Kidney epithelial cell (primary cell): ENCODE results near the gene KRTAP4-12. TPM values are rescaled to one million over a fixed set of nuclear protein-coding genes. Genes with fewer than 3 reads are reported as not detected.
"Not testable (repeated sequence)": the region's sequence is repeated elsewhere in the genome, so short reads cannot be mapped to it uniquely, and the experiment has no call there.

Source experiments
- DNase-seq: peaks from one replicate; pipeline ENCODE4 v3.0.0-alpha.2; 2010; ENCODE audit warnings: low read depth
- H3K27me3 ChIP-seq: 2 replicates; pipeline ENCODE4 v1.6.0; 2011; ENCODE audit warnings: low read length; ENCODE audit not compliant: control insufficient read depth, insufficient read depth
- H3K36me3 ChIP-seq: 2 replicates; pipeline ENCODE4 v1.5.1; 2011; ENCODE audit warnings: low read length; ENCODE audit not compliant: control insufficient read depth, insufficient read depth
- H3K4me3 ChIP-seq: 2 replicates; pipeline ENCODE4 v1.5.1; 2011; ENCODE audit warnings: low read depth, mild to moderate bottlenecking, control low read depth, low read length
- total RNA-seq: library from RNA; depleted of rRNA; stranded (reverse); fragments of >200 nt; gene quantifications from 2 replicates; pipeline ENCODE4 v1.2.3, GENCODE V29; 2015
- TF ChIP-seq, protein P1 (sequence below): IDR thresholded peaks from 2 replicates; pipeline ENCODE4 v1.5.1; 2011; ENCODE audit warnings: mild to moderate bottlenecking, moderate library complexity, low read length, control low read depth, inconsistent platforms; ENCODE audit not compliant: insufficient read depth, poor library complexity, severe bottlenecking

Gene KRTAP4-12
- total RNA-seq, 1 donor from 2014 or later: not detected

DNA sequence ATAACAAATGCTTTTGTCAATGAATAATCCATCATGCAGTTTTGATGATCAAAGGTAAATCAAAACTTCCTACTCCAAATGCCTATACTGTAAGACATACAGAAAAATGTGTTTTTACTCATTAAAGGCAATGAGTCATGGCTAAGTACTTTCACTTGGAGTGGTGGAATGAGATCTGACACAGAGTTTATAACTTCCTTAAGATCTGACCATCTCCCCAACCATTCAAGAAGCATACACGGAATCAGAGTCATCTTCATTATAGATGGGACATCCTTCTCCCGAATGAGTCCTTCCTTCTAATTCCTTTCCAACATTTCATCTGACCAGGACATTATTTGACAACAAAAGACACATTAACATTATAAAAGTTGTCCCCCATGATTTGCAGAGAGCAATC, 40.6 kb downstream of the KRTAP4-12 start:
- DNase-seq, H3K27me3 ChIP-seq, H3K36me3 ChIP-seq, H3K4me3 ChIP-seq: not testable (repeated sequence)

DNA sequence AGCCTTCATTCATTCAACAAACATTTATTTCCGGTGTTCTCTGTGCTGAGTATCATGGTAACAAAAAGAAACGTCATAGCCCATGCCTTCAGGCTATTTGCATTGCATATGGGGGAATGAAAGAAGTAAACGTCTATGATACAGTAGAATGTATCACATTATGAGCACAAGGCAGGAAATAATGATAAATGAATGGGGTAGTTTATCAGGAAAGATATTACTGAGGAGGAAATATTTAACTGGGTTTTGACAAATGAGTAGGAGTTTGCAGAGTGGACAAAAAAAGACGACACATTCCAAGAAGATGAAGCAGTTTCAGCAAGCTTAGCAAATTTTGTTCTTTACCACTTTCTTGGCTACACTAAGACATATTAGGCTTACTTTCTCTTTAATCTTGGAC, 41.4 kb downstream of the KRTAP4-12 start:
- H3K36me3 ChIP-seq: no peaks in the 10 kb centered on the region
- no peak overlapping the region for H3K4me3 ChIP-seq
- TF ChIP-seq, protein P1, sequence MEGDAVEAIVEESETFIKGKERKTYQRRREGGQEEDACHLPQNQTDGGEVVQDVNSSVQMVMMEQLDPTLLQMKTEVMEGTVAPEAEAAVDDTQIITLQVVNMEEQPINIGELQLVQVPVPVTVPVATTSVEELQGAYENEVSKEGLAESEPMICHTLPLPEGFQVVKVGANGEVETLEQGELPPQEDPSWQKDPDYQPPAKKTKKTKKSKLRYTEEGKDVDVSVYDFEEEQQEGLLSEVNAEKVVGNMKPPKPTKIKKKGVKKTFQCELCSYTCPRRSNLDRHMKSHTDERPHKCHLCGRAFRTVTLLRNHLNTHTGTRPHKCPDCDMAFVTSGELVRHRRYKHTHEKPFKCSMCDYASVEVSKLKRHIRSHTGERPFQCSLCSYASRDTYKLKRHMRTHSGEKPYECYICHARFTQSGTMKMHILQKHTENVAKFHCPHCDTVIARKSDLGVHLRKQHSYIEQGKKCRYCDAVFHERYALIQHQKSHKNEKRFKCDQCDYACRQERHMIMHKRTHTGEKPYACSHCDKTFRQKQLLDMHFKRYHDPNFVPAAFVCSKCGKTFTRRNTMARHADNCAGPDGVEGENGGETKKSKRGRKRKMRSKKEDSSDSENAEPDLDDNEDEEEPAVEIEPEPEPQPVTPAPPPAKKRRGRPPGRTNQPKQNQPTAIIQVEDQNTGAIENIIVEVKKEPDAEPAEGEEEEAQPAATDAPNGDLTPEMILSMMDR: no peak
- no peak for DNase-seq
- no peaks in the 10 kb centered on the region for H3K27me3 ChIP-seq

DNA sequence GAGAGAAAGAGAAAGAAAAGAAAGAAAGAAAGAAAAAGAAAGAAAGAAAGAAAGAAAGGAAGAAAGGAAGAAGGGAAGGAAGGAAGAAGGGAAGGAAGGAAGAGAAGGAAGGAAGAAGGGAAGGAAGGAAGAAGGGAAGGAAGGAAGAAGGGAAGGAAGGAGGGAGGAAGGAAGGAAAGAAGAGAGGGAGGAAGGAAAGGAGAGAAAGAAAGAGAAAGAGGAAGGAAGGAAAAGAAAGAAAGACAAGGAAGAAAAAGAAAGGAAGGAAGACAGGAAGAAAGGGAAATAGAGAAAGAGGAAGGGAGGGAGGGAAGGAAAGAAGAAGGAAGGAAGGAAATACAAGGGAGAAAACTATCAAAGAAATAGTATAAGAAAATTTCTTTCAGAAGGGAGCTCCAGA, 47.2 kb downstream of the KRTAP4-12 start:
- TF ChIP-seq, protein P1: no peak
- H3K4me3 ChIP-seq: no peak overlapping the region

DNA sequence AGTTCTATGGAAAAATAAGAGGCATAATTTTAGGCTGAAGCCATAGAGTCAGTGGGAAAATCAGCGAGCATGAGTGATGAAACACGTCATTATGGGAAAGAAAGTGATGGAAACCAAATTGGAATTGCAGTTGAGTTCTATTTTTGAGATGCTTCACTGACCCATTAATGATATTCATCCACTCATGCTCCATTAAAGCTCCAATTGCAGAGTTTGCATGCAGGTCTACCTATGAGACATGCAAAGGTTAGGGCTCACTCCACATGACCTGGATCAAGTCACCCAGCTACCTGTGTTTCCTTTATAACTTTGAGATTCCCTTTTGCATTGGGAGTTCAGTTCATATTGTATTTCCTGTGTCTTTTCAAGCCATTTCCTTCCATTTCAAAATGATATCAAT, 50.3 kb downstream of the KRTAP4-12 start:
- no peak for DNase-seq
- Histone ChIP-seq H3K27me3 (no peaks in the 10 kb centered on the region), H3K36me3 (no peaks in the 10 kb centered on the region), H3K4me3 (no peak overlapping the region)
- TF ChIP-seq, protein P1: no peak

More for the DNA sequence above, 47.2 kb downstream of the KRTAP4-12 start:
- no peak for DNase-seq
- Histone ChIP-seq H3K27me3 (no peaks in the 10 kb centered on the region), H3K36me3 (no peaks in the 10 kb centered on the region)

Other genes starting within 250 kb of the KRTAP4-12 start
- gene KRT20, start 238.9 kb downstream of the KRTAP4-12 start, total RNA-seq: not detected in 2 replicates
- 24.2 and 25.9 TPM in 2 replicates for gene KRT23, start 186.5 kb downstream of the KRTAP4-12 start, total RNA-seq
- not detected in 2 replicates for gene KRT39, start 157.2 kb downstream of the KRTAP4-12 start, total RNA-seq
- not detected in 2 replicates for gene KRT40, start 139.9 kb downstream of the KRTAP4-12 start, total RNA-seq
- not detected in 2 replicates for gene KRTAP3-3, start 130.0 kb downstream of the KRTAP4-12 start, total RNA-seq
- not detected in 2 replicates for gene KRTAP3-2, start 124.3 kb downstream of the KRTAP4-12 start, total RNA-seq
- not detected in 2 replicates for gene KRTAP3-1, start 115.1 kb downstream of the KRTAP4-12 start, total RNA-seq
- not detected in 2 replicates for gene KRTAP1-5, start 97.0 kb downstream of the KRTAP4-12 start, total RNA-seq
- not detected in 2 replicates for gene KRTAP1-4, start 94.0 kb downstream of the KRTAP4-12 start, total RNA-seq
- not detected in 2 replicates for gene KRTAP1-3, start 89.3 kb downstream of the KRTAP4-12 start, total RNA-seq
- not detected in 2 replicates for gene KRTAP1-1, start 82.7 kb downstream of the KRTAP4-12 start, total RNA-seq
- not detected in 2 replicates for gene KRTAP2-1, start 76.9 kb downstream of the KRTAP4-12 start, total RNA-seq
- not detected in 2 replicates for gene KRTAP2-2, start 69.0 kb downstream of the KRTAP4-12 start, total RNA-seq
- 4.3 and 5.2 TPM in 2 replicates for gene KRTAP2-3, start 64.1 kb downstream of the KRTAP4-12 start, total RNA-seq
- gene KRTAP2-4, start 58.3 kb downstream of the KRTAP4-12 start, total RNA-seq: not detected in 2 replicates
- gene KRTAP4-7, start 40.0 kb downstream of the KRTAP4-12 start, total RNA-seq: not detected in 2 replicates
- not detected in 2 replicates for gene KRTAP4-8, start 26.0 kb downstream of the KRTAP4-12 start, total RNA-seq
- gene KRTAP4-16, start 22.0 kb downstream of the KRTAP4-12 start, total RNA-seq: not detected in 2 replicates
- not detected in 2 replicates for gene KRTAP4-9, start 18.8 kb downstream of the KRTAP4-12 start, total RNA-seq
- not detected in 2 replicates for gene KRTAP4-11, start 5.8 kb downstream of the KRTAP4-12 start, total RNA-seq
- gene KRTAP4-6, start 16.4 kb upstream of the KRTAP4-12 start, total RNA-seq: not detected in 2 replicates
- not detected in 2 replicates for gene KRTAP4-5, start 25.6 kb upstream of the KRTAP4-12 start, total RNA-seq
- not detected in 2 replicates for gene KRTAP4-4, start 36.6 kb upstream of the KRTAP4-12 start, total RNA-seq
- gene KRTAP4-3, start 44.0 kb upstream of the KRTAP4-12 start, total RNA-seq: not detected in 2 replicates
- not detected in 2 replicates for gene KRTAP4-2, start 54.0 kb upstream of the KRTAP4-12 start, total RNA-seq
- not detected in 2 replicates for gene KRTAP4-1, start 60.7 kb upstream of the KRTAP4-12 start, total RNA-seq
- not detected in 2 replicates for gene KRTAP9-1, start 65.7 kb upstream of the KRTAP4-12 start, total RNA-seq
- gene KRTAP9-2, start 102.5 kb upstream of the KRTAP4-12 start, total RNA-seq: not detected in 2 replicates
- not detected in 2 replicates for gene KRTAP9-3, start 108.3 kb upstream of the KRTAP4-12 start, total RNA-seq
- gene KRTAP9-8, start 113.8 kb upstream of the KRTAP4-12 start, total RNA-seq: not detected in 2 replicates
- not detected in 2 replicates for gene KRTAP9-4, start 125.5 kb upstream of the KRTAP4-12 start, total RNA-seq
- gene KRTAP9-9, start 131.2 kb upstream of the KRTAP4-12 start, total RNA-seq: not detected in 2 replicates
- not detected in 2 replicates for gene KRTAP9-6, start 141.2 kb upstream of the KRTAP4-12 start, total RNA-seq
- not detected in 2 replicates for gene KRTAP9-7, start 151.5 kb upstream of the KRTAP4-12 start, total RNA-seq
- gene KRTAP29-1, start 178.7 kb upstream of the KRTAP4-12 start, total RNA-seq: not detected in 2 replicates
- gene KRTAP16-1, start 185.1 kb upstream of the KRTAP4-12 start, total RNA-seq: not detected in 2 replicates
- gene KRTAP17-1, start 191.5 kb upstream of the KRTAP4-12 start, total RNA-seq: not detected in 2 replicates
- gene KRT33A, start 226.6 kb upstream of the KRTAP4-12 start, total RNA-seq: not detected in 2 replicates
- 0.17 TPM in 1 of 2 replicates, not detected in the other for gene KRT33B, start 245.6 kb upstream of the KRTAP4-12 start, total RNA-seq